ENCODE data around the gene BEST4. TPM values are rescaled to one million over a fixed set of nuclear protein-coding genes. Genes with fewer than 3 reads are reported as not detected.

The BEST4 gene
- total RNA-seq, 4 donors from 2014 or later, result 0.21 to 1.0 TPM; not detected in 2

GRCh38 chr1:44735992-44736391 lies 52.0 kb downstream of the BEST4 start:
- Histone ChIP-seq H3K4me1 (no peaks in the 10 kb centered on the region), H3K27me3 (no peaks in the 10 kb centered on the region), H3K36me3 (no peaks in the 10 kb centered on the region), H3K9me3 (no peaks in the 10 kb centered on the region), H3K27ac (no peak overlapping the region), H3K4me3 (no peak overlapping the region)
- no peak for DNase-seq
- TF ChIP-seq, protein P1, sequence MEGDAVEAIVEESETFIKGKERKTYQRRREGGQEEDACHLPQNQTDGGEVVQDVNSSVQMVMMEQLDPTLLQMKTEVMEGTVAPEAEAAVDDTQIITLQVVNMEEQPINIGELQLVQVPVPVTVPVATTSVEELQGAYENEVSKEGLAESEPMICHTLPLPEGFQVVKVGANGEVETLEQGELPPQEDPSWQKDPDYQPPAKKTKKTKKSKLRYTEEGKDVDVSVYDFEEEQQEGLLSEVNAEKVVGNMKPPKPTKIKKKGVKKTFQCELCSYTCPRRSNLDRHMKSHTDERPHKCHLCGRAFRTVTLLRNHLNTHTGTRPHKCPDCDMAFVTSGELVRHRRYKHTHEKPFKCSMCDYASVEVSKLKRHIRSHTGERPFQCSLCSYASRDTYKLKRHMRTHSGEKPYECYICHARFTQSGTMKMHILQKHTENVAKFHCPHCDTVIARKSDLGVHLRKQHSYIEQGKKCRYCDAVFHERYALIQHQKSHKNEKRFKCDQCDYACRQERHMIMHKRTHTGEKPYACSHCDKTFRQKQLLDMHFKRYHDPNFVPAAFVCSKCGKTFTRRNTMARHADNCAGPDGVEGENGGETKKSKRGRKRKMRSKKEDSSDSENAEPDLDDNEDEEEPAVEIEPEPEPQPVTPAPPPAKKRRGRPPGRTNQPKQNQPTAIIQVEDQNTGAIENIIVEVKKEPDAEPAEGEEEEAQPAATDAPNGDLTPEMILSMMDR (IDR thresholded peaks at IDR 0.05), result no peak
- TF ChIP-seq POLR2A (IDR thresholded peaks at IDR 0.05), result no peak
- intact Hi-C loops (cut with DNase I; ENCODE audit: low total_unique reads), result no loop called here

DNA sequence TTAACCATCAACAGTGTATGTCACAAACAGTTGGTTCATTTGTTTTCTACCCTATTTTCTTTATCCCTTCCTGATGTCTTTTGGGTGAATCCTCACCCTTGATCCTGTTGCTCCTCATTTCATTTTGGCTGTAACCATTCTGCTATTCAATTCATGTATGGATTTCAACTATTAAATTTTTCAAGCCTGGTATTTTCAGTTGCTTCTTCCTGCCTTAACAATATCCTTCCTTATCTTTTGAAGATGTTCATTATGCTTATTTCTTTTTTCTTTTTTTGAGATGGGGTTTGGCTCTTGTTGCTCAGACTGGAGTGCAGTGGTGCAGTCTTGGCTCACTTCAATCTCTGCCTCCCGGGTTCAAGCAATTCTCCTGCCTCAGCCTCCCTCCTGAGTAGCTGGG lies 54.2 kb downstream of the BEST4 start:
- DNase-seq, result no peak
- no peak overlapping the region for H3K4me3 ChIP-seq
- intact Hi-C loops (cut with DNase I; ENCODE audit: low total_unique reads), result loop anchor here (5.0 kb wide), 1 partner anchor 254 kb away; the partner anchor contains the start of gene EIF2B3
- H3K27ac ChIP-seq, result peak overlapping the region in 1 of 2 donors; percentile 15
- TF ChIP-seq POLR2A (IDR thresholded peaks at IDR 0.05), result no peak
- TF ChIP-seq, protein P1 (IDR thresholded peaks at IDR 0.05), result no peak
- H3K36me3 ChIP-seq, result no peaks in the 10 kb centered on the region
- no peaks in the 10 kb centered on the region for H3K9me3 ChIP-seq
- H3K4me1 ChIP-seq, result no peaks in the 10 kb centered on the region
- no peaks in the 10 kb centered on the region for H3K27me3 ChIP-seq

Small RNA genes within 50 kb of the gene (small RNA-seq; reads per million reads assigned to genes)
- gene SNORD38A (341 reads per million, percentile 96 among the genes with 10 or more reads in this experiment), gene SNORD38B (not detected), gene SNORD46 (1,752 reads per million, percentile 98 among the genes with 10 or more reads in this experiment), gene SNORD55 (not detected)

Other genes starting within 250 kb of the BEST4 start
- gene TMEM53, start 113.7 kb downstream of the BEST4 start, total RNA-seq, result 1 to 10 TPM in 3 of 4 donors, not detected in 1; 1.5 to 5.4 (median 3.8) TPM
- gene ARMH1, start 113.5 kb downstream of the BEST4 start, total RNA-seq, result 1 to 10 TPM in 3 of 4 donors, not detected in 1; 2.7 to 7.7 (median 5.2) TPM
- gene RNU5D-1, start 57.0 kb downstream of the BEST4 start, total RNA-seq, result not detected
- gene KIF2C, start 48.3 kb downstream of the BEST4 start, total RNA-seq, result 10 to 100 TPM in 1 of 4 donors, under 1 TPM in 1, not detected in 2; 0.64 to 15.1 TPM
- 1,000 to 10,000 TPM; 2,651 to 7,196 (median 4,456) TPM for gene RPS8, start 12.6 kb downstream of the BEST4 start, total RNA-seq
- 10 to 100 TPM in 3 of 4 donors, 1 to 10 TPM in 1; 1.8 to 36.6 (median 21.1) TPM for gene PLK3, start 12.2 kb upstream of the BEST4 start, total RNA-seq
- 1 to 10 TPM in 1 of 4 donors, not detected in 3; 4.4 TPM for gene DYNLT4, start 19.2 kb upstream of the BEST4 start, total RNA-seq
- gene BTBD19, start 20.4 kb upstream of the BEST4 start, total RNA-seq, result 10 to 100 TPM in 1 of 4 donors, 1 to 10 TPM in 3; 3.8 to 41.9 (median 6.6) TPM
- gene PTCH2, start 55.1 kb upstream of the BEST4 start, total RNA-seq, result 1 to 10 TPM; 3.1 to 8.1 (median 5.4) TPM
- gene EIF2B3, start 198.4 kb upstream of the BEST4 start, total RNA-seq, result 10 to 100 TPM in 3 of 4 donors, 1 to 10 TPM in 1; 3.8 to 73.0 (median 39.4) TPM
- 10 to 100 TPM; 13.8 to 41.3 (median 15.7) TPM for gene HECTD3, start 223.2 kb upstream of the BEST4 start, total RNA-seq
- gene UROD, start 224.1 kb upstream of the BEST4 start, total RNA-seq, result 100 to 1,000 TPM in 1 of 4 donors, 10 to 100 TPM in 3; 76.4 to 104 (median 88.9) TPM